HG02870 (cell line): ENCODE data around the gene ADAMTS8.

ENCODE experiments used
- ATAC-seq: cut with Tn5 transposase; IDR thresholded peaks from one replicate; pipeline ENCODE4 v1.9.1; 2021; ENCODE audit warnings: mild to moderate bottlenecking, moderate library complexity; ENCODE audit not compliant: unreplicated experiment

Gene ADAMTS8

DNA sequence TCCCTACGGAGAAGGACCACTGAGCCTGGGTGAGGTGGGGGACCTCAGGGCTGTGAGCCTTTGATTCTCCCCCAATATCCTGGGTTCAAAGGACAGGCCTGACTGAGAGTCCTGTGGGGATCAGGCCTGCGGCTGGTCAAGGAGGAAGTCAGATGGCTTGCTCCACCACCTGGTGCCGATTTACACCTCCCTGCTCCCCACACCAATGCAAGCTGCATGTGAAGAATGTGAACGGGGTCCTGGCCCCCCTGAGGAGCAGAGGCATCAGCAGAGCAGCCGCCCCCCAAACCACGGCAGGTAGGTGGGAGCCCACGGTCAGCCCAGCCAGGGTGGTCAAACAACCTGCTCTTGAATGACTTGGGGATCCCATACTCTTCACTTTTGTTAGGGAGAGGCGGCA, 6.7 kb downstream of the ADAMTS8 start:
- ATAC-seq = no peak

- ATAC-seq = no peak
These were observed 7.2 kb downstream of the ADAMTS8 start for GRCh38 chr11:130421199-130421585.

GRCh38 chr11:130420478-130421198, 7.8 kb downstream of the ADAMTS8 start:
- ATAC-seq = no peak

- no peak for ATAC-seq
These were observed 9.7 kb downstream of the ADAMTS8 start for GRCh38 chr11:130418756-130419155.

DNA sequence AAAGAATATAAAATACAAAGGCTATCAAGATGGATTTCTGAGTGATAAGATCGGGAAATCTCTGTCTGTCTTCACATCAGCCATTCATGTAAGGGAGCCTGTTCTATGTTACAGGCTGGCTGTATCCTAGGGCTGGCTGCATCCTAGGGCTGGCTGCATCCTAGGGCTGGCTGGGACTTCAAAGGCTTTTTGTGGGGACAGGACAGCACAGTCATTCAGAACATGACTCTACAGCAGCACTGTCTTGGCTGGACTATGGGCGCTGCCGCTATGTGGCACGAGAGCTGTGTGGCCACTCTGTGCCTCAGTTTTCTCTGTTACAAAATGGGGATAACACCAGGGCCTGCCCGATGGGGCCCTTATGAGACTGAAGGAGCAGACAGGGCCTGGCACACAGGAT, 10.2 kb downstream of the ADAMTS8 start:
- ATAC-seq = no peak

- no peak for ATAC-seq
These were observed 11.5 kb downstream of the ADAMTS8 start for GRCh38 chr11:130416906-130417305.

DNA sequence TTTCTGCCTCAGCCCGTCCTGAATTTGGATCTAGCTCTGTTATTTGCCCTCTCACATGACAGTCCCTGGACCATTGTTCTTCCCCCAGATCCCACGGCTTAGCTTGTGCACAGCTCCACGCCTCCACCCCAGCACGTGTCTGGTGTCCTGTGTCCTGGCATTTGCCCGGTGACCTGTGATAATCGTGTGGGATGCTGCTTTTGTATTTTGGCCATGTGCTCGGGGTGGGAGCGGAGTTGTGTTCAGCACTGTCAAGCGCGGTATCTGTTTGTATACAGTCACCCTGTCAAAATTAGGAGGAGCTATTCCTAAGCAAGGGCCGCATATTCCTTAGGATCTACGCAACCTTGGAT, 11.9 kb downstream of the ADAMTS8 start:
- ATAC-seq = no peak

GRCh38 chr11:130415731-130416529, 12.5 kb downstream of the ADAMTS8 start:
- no peak for ATAC-seq

- ATAC-seq = no peak
These were observed 14.0 kb downstream of the ADAMTS8 start for GRCh38 chr11:130414107-130415080.

DNA sequence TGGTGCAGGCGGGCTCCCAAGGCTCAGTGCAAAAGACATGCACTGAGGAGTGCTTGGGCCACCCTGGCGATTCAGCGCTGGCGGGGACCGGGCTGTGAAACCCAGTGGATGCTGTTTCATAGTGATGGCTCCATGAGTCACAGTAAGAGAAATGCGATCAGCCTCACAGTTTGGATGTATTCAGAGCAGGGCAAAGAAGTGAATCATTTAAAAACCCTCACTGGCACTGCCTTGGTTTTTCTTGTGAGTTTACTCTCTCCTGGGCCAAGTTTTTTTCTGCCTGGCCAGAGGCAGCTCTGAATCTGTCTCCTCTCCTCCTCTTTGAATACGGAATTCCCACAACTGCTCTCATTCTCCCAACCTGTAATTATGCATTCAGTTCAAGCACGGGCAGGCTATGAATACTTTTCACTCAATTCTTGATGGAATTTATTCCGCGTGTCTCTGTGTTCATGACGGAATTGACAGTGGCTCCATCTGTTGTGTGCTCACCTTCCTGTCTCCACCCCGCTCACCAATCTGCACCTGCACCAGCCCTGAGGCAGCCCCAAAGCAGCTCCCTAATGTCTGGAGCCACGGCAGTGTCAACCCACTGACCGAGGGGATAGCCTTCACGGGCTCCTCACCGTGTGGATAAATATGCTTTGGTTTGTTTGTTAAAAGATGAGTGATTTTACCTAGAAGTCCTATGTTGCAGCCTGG, 14.9 kb downstream of the ADAMTS8 start:
- ATAC-seq = no peak

DNA sequence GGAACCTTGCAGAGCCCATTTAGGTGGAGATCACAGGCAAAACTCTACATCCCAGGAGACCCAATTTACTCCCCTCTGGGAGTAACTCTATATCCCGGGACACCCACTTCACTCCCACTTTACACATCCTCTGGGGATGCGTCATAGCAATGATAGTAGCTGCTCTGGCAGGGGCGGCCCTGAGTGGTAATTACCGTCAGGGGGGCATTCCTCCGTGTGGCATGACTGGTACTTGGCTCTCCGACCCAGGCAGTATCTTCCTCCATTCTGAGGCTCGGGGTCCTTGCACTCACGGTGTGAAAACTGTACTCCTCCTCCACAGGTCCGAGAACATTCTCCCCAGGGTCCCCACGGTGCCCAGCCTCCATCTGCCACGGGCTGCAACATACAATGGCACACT, 17.2 kb downstream of the ADAMTS8 start:
- ATAC-seq = no peak

DNA sequence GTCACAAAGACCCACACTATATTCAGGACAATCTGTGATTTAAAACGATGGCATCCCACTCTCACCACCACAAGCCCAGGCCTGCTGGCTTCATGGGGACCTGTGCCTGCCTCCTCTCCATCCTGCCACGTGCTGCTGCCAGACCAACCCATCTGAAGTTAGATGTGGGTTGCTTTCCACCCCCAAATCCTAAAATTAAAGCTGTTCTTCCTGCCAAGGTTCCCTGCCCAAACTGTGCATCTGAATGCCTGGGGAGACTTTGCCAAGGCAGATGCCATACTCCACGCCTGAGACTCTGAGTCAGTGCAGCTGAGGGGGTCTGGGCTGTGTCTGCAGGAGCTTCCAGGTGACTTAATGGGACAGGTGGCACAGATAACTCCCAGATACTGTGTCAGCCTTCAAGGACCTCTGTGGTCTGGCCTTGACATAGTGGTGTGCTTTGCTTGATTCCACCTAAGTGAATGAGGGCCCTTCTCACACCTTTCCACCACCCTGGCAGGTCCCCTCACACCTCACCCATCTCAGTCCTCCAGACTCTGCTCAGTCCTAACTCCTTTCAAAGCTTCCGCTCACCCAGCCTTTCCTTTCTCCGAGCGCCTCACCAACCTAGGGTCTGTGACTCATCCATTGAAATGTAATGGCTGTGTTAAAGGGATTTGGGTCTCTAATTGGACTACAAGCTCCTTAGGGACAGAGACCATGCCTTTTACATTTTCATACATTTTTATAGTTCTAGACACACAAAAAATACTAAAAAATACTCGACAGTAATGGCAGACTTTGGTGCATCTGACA, 18.6 kb downstream of the ADAMTS8 start:
- ATAC-seq = no peak

DNA sequence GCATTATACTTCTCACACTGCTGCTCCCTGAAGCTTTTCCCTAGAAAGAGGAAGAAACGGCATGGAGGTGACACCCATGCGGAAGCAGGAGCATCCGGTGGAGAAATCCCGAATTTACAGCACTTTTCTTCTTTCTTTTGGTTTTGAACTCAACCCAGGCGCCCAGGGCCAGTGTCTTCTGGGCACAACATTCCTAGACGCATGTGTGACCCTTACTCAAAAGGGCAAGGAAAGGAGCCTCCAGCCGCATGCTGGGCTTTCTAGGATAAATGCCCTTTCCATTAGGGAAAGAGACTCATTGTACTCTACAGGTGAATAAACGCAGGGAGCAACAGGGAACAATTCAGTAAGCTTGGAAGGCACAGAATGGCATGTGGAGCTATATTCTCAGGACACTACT, 19.5 kb downstream of the ADAMTS8 start:
- ATAC-seq = no peak

DNA sequence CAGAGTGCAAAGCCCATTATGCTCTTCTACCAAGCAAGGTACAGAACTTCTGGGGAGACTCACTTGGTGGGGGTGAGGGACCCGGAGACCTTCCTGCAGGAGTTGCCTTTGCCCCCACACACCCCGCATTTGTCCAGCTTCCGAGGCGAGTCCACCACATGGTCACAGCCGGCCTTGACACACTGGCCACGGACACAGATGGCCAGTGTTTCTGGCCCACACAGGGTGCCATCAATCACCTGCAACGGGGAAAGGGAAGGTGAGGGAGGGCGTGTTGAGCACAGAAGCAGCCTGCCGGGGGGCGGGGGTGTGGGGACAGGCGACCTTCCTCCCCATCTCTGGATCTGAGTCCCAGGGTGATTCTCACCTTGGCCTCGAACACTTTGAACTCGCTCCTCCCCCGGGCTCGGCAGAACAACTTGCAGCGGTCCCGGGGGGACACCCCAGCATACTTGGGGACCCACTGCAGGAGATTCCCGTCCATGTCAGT, 20.0 kb downstream of the ADAMTS8 start:
- no peak for ATAC-seq

GRCh38 chr11:130407978-130408377, 20.4 kb downstream of the ADAMTS8 start:
- no peak for ATAC-seq

GRCh38 chr11:130405428-130405827, 23.0 kb downstream of the ADAMTS8 start:
- ATAC-seq = no peak

DNA sequence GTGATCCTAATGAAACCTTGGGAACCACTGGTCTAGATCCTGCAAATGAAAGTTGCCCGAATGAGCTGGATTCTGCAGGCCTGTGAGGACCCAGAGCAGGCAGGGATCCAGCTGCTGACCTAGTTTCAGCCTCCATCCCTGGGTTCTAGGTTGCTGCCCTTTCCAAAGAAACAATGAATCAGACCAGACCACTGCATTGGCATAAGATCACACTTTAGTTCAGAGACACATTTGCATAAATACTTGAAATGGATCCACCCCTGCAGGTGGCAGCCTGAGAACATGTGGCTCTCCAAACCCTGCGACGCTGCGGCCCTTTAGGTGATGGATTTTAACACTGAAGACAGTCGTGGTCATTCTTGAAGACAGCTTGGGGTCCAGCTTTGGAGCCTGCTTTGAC, 23.7 kb downstream of the ADAMTS8 start:
- no peak for ATAC-seq

DNA sequence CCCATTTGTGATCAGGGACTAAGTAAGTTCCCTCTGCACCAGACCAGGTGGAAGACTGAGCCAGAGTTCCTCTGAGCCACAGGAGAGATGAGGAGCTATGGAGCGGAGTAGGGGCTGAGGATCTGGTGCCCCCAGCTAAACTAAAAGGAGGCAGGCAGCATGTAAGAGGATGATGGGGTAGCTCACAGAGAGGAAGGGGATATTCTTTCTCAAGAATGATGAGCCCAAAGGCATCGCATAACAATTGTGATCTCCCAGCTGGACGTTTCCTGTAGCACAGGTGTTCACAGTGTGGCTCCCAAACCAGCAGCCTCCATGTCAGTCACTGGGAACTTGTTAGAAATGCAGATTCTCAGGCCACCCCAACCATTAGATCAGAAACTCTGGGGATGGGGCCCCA, 24.4 kb downstream of the ADAMTS8 start:
- ATAC-seq = no peak

DNA sequence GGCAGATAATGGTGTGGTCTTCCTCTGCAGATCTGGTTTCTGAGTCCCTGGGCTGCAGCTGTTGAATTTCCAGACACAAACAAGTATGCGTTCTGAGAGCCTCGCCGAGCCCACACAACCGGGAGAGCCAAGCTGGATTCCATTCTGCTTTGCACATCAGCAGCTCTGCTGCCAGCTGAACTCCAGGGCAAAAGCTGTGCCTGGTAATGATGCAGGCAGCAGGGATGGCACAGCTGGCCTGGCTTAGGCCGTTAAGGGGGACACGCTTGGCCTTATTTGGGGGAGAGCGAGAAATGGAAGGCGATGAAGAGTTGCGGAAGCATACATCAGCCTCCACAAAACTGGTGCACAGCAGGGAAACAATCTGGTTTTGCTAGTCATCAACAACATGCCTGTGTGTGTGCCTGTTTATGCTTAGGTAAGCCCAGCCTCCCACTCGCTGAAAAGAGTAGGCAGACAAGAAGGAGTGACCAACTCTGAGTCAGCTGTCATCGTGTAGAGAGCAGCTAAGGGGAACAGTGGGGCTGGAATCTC, 25.1 kb downstream of the ADAMTS8 start:
- ATAC-seq = no peak

GRCh38 chr11:130402570-130402969, 25.8 kb downstream of the ADAMTS8 start:
- no peak for ATAC-seq
